HG02885 (cell line): ENCODE data around the gene ING3.
"Not testable (repeated sequence)": the region's sequence is repeated elsewhere in the genome, so short reads cannot be mapped to it uniquely, and the experiment has no call there.

Source experiments
- ATAC-seq: cut with Tn5 transposase; IDR thresholded peaks from one replicate; pipeline ENCODE4 v1.9.1; 2021; ENCODE audit warnings: mild to moderate bottlenecking; ENCODE audit not compliant: unreplicated experiment, poor library complexity

ING3 gene

DNA sequence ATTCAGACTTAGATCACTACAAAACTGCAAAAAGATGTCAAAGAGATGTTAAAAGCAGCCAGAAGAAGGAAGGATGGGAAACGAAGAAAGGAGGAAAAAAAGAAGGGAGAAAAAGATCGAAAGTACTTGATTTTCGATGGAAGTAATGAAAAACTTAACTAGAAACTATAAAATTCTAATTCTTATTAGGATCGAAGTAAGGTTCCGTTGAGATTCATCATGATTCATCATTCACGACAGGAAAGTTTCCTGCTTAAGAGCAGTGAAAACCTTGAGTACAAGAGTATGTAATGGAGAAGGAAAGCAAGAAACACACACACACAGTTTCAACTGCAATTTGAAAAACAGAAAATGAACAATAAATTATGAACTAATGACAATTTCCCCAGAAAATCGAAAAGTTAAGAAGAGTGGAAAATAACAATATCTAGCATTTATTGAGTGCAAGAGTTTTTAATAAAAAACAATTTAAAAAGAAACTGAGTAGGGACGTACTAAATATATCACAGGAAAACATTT is 1.1 kb upstream of the ING3 start:
- ATAC-seq: no peak

GRCh38 chr7:120949998-120950538 is 509 bp upstream of the ING3 start:
- ATAC-seq: no peak

DNA sequence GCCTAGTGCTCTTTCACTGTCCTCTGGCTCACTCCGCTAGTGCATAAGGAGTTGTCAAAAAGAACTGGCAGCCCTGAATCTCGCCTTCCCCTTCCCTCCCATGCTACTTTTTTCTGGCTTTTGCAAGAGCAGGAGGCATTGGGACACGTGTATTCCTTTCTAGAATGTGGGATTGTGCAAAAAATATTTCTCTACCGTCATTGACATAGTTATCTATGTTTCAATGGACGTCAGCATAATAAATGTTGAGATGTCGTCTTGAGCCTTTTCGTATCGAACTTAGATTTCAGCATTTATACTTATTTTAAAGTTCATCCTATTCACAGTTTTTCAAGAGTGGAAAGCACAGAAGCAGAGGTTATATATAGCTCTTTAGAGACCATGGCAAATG is 727 bp downstream of the ING3 start:
- ATAC-seq: no peak

DNA sequence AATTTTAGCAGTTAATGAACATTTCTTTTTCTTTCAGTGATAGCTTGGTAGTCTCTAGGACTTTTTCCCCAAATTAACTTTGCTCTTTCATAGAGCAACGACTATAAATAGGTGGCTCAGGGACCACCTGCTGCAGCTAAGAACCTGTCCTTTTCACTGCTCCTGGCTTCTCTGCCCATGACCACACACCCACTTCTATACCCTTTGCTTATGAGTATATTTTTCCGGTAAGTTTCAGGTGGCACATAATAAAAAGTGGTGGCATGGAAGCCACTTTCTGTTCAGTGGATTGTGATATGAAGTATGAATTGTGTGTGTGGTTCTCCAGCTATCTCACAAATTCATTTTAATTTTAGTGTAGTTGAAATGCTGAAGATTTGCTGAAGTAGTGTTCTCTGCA is 1.2 kb downstream of the ING3 start:
- ATAC-seq: no peak

GRCh38 chr7:120955577-120956149 is 5.1 kb downstream of the ING3 start:
- no peak for ATAC-seq

DNA sequence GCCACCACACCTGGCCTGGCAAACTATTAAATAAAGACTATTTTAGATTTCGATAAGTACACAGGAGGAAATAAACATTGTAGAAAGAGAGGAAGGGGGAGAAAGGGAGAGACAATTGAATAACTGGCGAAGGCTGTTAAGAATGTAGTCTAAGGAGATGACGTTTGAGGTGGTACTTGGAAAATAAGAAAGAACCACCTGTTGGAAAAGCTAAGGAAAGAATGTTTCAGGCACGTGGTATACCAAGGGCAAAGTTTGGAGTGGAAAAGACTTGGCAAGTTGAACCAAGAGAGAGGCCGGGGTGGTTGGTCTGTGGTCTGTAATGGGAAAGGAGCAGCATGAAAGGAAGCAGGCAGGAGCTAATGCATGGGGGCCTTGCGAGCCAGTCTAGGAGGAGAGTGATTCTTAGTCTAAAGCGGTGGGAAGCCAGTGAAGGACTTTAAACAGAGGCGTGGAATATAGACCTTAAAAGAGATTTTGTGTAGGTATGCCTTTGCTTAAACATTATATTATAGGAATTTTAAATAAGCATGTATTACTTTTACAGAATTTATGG is 9.4 kb downstream of the ING3 start:
- no peak for ATAC-seq

DNA sequence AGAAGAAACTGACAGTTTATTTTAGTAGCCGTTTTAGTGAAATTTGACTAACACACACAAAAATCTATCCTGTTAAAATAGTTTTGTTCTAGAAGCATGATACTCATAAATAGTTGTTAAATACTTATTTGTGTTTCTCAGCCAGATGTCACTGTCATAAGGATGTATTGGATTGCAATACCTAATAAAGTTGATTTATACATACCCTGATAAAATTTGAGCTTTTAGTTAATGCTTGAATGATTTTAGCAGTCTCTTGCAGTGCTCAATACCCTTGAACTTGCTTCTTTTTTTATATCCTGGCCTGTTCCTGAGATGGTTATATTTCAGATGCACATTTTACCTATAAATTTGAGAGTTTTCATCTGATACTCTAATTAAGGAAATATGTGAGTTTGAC is 10.1 kb downstream of the ING3 start:
- no peak for ATAC-seq

DNA sequence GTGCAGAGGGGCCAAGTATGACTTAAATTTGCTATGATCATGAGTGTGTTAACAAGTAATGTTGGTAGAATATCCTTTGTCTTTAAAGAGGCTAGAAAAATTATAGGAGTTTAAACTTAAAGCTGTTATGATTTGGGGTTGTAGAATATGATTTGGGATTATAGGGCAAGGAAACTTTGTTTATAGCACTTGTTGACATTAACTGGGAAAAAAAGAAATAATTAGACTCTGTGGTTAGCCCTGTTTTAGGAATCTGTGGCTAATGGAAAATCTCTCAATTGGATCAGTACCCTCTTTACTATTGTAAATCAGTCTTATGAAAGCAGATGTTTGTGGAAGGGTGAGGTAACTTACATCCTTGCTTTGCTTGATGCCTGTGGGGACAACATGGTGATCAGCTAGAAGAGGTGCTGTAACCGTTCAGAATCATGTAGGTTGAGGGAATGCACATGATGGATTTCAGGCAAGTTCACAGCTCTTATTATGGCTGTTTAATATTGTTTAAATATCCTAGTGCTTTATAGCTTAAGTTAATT is 11.1 kb downstream of the ING3 start:
- no peak for ATAC-seq

GRCh38 chr7:120964088-120964487 is 13.5 kb downstream of the ING3 start:
- no peak for ATAC-seq

DNA sequence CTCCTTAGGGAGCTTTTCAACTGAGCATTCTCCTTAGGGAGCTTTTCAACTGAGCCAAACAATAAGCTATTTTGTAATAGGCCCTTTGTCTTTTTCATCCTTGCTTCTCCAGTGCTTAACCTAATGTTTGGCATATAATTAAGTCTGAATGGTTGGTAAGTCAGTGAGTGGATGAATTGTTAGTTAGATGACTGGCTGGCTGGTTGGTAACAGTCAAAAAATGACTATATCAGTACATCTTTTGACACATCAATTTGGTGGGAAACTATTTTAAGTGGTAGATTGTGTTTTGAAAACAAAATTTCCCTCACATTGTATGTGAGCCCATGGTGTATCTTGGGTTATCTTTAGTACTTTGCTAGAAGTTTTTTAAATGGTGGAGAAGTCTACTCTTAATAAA is 16.4 kb downstream of the ING3 start:
- ATAC-seq: no peak

DNA sequence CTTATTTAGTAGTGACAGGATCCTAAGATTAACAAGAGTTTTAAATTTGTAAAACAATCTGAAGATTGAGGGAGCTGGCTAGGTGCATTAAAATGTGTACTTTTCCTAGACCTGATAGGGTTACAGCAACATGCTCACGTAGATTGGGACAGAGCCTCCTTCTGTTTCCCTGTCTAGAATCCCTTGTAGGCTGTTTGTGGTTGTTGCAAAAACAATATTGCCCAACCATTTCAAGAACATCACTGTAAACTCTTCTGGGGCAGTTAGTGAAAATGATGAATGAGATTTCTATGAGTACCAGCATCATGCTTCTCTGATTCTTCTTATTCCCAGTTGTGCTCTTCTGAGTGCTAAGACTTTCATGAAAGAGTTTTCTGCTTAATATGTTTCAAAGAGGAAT is 23.3 kb downstream of the ING3 start:
- ATAC-seq: no peak

DNA sequence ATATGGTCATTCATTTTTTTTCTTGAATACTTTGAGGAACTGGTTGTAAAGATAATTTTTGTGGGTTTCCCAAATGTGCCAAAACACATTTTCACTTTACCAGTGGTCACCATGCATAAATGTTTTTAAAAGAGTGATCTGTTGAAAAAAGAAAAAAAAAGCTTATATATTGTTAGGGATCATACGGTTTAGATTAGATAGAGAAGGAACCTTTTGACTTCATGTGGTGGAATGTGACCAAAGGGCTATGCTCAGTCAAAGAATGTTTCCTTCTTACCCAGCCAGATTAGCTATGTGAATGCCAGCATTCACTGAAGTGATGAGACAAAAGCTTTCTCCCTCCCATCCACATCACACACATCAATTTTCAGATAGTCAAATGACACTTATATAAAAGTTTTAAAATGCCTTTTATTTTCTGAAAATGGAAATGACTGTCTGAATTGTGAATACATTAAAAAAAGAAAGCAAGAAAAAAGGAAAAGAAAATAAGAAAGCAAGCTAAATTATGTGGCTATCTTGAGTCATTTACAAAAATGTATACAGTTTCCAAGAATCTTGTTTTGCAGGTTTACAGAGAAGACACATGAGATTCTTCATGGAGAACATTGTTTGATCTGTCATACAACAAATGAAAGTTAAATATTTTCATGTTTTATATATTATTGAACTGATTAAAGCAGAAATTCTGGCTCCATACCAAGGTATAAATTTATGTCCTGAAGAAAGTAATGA is 29.4 kb downstream of the ING3 start:
- ATAC-seq: no peak

DNA sequence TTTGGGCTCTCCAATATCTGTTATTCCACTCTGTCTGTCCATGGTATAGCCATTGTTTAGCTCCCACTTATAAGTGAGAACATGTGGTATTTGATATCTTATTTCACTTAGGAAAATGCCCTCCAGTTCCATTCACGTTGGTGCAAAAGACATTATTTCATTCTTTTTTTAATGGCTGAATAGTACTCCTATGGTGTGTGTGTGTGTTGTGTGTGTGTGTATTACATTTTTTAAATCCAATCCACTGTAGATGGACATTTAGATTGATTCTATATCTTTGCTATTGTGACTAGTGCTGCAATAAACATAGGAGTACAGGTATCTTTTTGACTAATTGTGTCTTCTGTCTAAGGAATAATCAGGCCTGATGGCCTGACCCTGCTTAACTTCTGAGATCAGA is 30.5 kb downstream of the ING3 start:
- ATAC-seq: no peak

DNA sequence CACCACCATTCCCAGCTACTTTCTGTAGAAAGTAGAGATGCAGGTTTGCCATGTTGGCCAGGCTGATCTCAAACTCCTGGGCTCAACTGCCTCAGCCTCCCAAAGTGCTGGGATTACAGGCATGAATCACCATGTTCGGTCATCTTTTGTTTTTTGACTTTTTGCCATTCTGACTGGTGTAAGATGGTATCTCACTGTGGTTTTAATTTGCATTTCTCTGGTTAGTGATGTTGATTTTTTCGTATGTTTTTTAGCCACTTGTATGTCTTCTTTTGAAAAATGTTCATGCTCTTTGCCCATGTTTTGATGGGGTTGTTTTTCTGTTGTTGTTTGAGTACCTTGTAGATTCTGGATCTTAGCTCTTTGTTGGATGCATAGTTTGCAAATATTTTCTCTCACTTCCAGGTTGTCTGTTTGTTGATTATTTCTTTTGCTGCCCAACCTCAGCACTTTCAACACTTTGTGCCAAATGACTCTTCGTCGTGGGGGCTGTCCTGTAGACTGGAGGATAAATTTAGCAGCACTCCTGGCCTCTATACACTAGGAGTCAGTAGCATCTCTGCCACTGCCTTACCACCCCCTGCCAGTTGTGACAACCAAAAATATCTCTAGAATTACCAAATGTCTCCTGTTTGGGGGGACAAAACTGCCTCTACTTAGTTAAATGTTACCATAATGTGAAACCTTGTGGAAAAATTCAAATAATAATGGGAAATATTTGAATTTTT is 31.5 kb downstream of the ING3 start:
- ATAC-seq: no peak

- ATAC-seq: not testable (repeated sequence)
These were observed 33.0 kb downstream of the ING3 start for GRCh38 chr7:120983592-120983991.

GRCh38 chr7:120984406-120984805 is 33.8 kb downstream of the ING3 start:
- no peak for ATAC-seq

DNA sequence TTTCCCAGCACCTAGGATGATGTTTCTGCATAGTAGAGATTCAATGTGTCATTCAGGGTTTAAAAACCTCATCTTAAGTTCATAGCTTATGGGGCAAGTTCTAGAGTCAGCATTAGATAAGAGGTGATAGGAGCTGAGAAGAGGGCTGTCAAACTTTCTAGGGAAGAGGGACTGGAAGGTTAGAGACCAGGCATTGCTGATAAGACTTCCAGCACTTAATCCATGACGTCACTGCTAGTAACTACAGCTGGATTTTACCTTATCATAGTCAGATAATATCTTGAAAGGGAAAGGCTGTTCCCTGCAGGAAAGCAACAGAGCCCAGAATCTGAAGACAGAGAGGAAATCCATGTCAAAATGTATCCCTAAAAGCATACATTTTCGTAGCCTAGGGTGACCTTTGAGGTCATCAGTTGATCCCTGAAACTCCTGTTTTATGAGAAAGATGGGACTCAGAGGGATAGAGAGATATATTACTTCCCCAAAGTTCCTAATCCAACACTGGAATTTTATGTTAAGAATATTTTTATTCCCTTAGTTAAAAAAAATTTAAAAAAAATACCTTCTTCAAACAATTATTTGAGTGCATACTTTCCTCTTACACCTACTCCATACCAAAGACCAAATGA is 34.7 kb downstream of the ING3 start:
- no peak for ATAC-seq

- ATAC-seq: no peak
These were observed 35.3 kb downstream of the ING3 start for GRCh38 chr7:120985839-120986238.

GRCh38 chr7:120986650-120987049 is 36.1 kb downstream of the ING3 start:
- no peak for ATAC-seq

DNA sequence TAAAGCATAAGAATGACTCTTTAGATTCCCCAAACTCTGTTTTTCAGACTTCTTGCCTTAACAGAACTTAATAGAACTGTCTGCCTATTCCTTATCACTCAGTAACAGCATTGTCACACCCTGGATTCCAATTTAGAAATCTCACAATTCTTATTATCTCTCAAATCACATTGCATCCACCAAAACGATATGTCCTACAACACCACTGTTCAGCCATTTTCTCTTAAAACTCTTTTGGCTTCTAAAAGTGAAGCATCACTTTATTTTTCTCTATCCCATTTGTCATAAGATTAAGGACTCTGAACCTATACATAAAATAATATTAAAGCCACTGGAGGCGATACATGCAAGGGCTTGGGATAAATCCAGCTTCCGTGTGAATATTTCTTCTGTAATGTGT is 36.7 kb downstream of the ING3 start:
- ATAC-seq: no peak
